HEK293 (cell line): ENCODE data around the gene MAP3K12.

Experiments
- CTCF ChIP-seq: fragments of 450-650 bp; formaldehyde crosslinking; IDR thresholded peaks from 2 replicates; pipeline ENCODE4 v1.5.1; 2016; ENCODE audit warnings: missing biosample characterization, missing genetic modification characterization
- MYNN ChIP-seq: fragments of 450-650 bp; formaldehyde crosslinking; IDR thresholded peaks from 2 replicates; pipeline ENCODE4 v1.5.1; 2016; ENCODE audit warnings: missing biosample characterization, missing genetic modification characterization, borderline replicate concordance
- REST ChIP-seq: fragments of 450-650 bp; formaldehyde crosslinking; IDR thresholded peaks from 2 replicates; pipeline ENCODE4 v1.5.1; 2016; ENCODE audit warnings: missing biosample characterization, missing genetic modification characterization
- ZNF274 ChIP-seq, 2 experiments: fragments of 200-500 bp in 1 of 2; fragments of 450-650 bp in 1 of 2; sonication (Bioruptor generic) in 1 of 2; formaldehyde crosslinking in 1 of 2; IDR thresholded peaks; 2 replicates each; pipeline versions ENCODE4 v1.5.1 to v1.6.1; 2014 to 2016; ENCODE audit warnings: borderline replicate concordance in 1 of 2, inconsistent platforms in 1 of 2, low read length in 1 of 2, missing biosample characterization in 1 of 2, missing genetic modification characterization in 1 of 2
- ZNF311 ChIP-seq: fragments of 450-650 bp; formaldehyde crosslinking; IDR thresholded peaks from 2 replicates; pipeline ENCODE4 v1.5.1; 2017; ENCODE audit warnings: missing biosample characterization, missing genetic modification characterization, borderline replicate concordance
- ZNF561 ChIP-seq: fragments of 450-650 bp; IDR thresholded peaks from 2 replicates; pipeline ENCODE4 v1.5.1; 2018; ENCODE audit warnings: missing biosample characterization, missing genetic modification characterization, borderline replicate concordance
- ZNF645 ChIP-seq: fragments of 450-650 bp; formaldehyde crosslinking; IDR thresholded peaks from 2 replicates; pipeline ENCODE4; 2016; ENCODE audit warnings: missing biosample characterization, missing genetic modification characterization
- TF ChIP-seq, protein P1 (sequence below): fragments of 450-650 bp; formaldehyde crosslinking; optimal IDR thresholded peaks from 2 replicates; pipeline ENCODE3; 2016; ENCODE audit warnings: missing biosample characterization, mild to moderate bottlenecking, missing genetic modification characterization
- TF ChIP-seq, protein P2 (sequence below): fragments of 450-650 bp; formaldehyde crosslinking; IDR thresholded peaks from 2 replicates; pipeline ENCODE4 v1.5.1; 2016; ENCODE audit warnings: missing biosample characterization, missing genetic modification characterization

GRCh38 chr12:53515291-53515680 is 16.0 kb upstream of the MAP3K12 start:
- TF ChIP-seq, protein P1, sequence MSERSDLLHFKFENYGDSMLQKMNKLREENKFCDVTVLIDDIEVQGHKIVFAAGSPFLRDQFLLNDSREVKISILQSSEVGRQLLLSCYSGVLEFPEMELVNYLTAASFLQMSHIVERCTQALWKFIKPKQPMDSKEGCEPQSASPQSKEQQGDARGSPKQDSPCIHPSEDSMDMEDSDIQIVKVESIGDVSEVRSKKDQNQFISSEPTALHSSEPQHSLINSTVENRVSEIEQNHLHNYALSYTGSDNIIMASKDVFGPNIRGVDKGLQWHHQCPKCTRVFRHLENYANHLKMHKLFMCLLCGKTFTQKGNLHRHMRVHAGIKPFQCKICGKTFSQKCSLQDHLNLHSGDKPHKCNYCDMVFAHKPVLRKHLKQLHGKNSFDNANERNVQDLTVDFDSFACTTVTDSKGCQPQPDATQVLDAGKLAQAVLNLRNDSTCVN = no peak
- no peak for TF ChIP-seq CTCF (tag by site-specific recombination)
- TF ChIP-seq MYNN (tag by site-specific recombination) = no peak
- no peak for TF ChIP-seq ZNF311 (tag by site-specific recombination)
- TF ChIP-seq ZNF645 (tag by site-specific recombination) = no peak
- TF ChIP-seq ZNF561 (tag by site-specific recombination) = no peak
- TF ChIP-seq, protein P2, sequence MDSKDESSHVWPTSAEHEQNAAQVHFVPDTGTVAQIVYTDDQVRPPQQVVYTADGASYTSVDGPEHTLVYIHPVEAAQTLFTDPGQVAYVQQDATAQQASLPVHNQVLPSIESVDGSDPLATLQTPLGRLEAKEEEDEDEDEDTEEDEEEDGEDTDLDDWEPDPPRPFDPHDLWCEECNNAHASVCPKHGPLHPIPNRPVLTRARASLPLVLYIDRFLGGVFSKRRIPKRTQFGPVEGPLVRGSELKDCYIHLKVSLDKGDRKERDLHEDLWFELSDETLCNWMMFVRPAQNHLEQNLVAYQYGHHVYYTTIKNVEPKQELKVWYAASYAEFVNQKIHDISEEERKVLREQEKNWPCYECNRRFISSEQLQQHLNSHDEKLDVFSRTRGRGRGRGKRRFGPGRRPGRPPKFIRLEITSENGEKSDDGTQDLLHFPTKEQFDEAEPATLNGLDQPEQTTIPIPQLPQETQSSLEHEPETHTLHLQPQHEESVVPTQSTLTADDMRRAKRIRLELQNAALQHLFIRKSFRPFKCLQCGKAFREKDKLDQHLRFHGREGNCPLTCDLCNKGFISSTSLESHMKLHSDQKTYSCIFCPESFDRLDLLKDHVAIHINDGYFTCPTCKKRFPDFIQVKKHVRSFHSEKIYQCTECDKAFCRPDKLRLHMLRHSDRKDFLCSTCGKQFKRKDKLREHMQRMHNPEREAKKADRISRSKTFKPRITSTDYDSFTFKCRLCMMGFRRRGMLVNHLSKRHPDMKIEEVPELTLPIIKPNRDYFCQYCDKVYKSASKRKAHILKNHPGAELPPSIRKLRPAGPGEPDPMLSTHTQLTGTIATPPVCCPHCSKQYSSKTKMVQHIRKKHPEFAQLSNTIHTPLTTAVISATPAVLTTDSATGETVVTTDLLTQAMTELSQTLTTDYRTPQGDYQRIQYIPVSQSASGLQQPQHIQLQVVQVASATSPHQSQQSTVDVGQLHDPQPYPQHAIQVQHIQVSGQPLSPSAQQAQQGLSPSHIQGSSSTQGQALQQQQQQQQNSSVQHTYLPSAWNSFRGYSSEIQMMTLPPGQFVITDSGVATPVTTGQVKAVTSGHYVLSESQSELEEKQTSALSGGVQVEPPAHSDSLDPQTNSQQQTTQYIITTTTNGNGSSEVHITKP = no peak
- TF ChIP-seq ZNF274 (IDR thresholded peaks at IDR 0.05; ENCODE audit: low read length) = no peak
- TF ChIP-seq ZNF274 (tag by site-specific recombination; IDR thresholded peaks at IDR 0.05; ENCODE audit: borderline replicate concordance) = no peak
- no peak for TF ChIP-seq REST (tag by site-specific recombination)
